AG08395 (cell line): Measurements from ENCODE around the gene POU3F1.

Source experiments
- DNase-seq: peaks from one replicate; pipeline ENCODE4 v3.0.0; 2012; ENCODE audit warnings: mixed read lengths, low spot score

Gene POU3F1

DNA sequence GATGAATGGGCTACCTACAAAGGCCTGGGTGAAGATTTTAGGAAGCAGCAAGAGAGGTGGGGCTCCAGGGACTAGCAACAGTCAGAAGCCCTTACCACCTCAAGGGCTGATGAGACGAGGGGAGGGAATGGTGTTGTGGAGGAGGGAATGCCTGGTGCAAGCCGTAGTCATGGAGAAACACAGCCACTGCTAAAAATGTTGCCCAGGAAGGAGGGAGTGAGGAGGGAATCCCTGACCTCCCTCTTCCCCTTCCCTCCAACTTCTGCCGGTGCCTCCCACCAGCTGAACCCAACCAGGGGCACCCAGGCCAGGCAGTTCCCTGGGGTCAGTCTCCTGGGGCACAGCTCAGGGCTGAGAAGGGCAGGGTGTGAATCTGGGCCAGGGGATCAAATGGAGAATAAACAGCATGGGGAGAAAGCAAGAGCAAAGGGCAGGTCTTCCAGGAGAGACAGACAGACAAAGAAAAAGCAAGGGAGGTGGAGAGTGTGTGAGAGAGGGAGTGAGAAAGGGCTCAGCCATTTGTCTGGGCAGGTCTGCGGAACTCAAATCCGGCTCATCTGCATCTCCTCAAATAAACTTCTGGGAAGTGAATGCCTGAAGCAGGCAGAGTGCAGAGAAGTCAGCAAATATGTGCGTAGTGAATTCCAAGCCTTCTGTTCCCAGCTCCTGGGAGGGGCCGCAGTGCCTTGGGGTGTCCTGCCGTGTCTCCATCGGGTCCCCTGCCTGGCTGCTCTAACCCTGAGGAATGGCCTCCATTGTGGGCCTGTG lies 27.1 kb upstream of the POU3F1 start:
- DNase-seq: no peak

DNA sequence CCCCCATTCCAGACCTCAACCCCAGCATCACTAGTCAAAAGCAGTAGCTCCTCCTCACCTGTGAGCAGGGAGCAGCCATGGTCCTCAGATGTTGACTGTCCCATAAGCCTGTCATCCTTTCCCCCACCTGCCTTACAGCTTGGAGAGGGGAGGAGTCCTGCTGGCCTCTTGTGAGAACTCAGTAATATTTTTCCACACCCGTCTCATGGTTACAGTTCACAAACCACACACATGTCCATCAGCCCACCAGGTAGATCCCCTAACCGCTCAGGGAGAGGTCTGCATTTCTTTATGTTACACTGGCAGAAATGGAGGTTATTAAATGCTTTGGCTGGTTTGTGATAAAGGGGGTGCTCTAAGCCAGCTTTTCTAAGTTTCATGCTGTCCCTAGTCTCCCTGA lies 26.3 kb upstream of the POU3F1 start:
- no peak for DNase-seq

DNA sequence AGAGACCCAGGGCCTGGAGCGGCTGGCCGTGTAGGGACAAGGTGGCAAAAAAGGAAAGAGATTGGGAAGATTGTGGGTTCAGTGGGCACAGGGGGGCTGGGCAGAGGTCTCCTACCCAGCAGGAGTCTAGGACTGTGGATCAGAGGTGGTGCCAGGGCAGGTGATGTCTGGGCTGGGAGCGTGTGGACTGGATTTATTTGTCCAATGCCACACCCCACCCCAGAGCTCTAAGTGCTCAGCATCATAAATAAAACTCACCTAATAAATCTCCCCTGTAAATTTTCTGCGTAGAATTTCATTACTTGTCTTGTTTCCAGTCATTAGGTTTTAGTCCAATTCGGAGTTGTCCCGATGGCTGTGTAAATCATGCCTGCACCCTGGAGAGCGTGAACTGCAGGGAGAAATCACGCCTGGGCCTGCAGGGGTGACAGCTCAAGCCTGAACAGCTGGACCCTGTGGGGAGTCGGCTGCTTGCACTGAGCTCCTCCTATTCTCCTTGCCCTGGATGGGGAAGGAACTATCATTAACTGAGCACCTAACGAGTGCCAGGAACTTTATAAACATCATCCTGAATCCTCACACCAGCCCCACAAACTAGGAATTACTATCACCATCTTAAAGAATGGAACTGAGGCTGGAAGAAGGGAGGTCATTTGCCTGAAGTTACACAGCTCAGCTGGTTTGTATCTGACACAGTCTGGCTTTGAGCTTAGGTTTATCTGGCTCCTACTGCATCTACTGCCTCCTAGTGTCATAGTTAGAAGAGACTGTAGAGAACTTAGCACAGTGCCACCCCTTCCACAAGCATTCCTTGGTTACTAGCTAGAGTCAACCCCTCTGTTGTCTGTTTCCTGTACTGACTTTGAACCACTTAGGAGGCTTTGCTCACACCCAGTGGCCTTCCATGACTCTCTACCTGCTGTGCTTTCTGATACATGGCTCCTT lies 25.0 kb upstream of the POU3F1 start:
- DNase-seq: peak; percentile 75

GRCh38 chr1:38068980-38069340 lies 22.4 kb upstream of the POU3F1 start:
- DNase-seq: no peak

DNA sequence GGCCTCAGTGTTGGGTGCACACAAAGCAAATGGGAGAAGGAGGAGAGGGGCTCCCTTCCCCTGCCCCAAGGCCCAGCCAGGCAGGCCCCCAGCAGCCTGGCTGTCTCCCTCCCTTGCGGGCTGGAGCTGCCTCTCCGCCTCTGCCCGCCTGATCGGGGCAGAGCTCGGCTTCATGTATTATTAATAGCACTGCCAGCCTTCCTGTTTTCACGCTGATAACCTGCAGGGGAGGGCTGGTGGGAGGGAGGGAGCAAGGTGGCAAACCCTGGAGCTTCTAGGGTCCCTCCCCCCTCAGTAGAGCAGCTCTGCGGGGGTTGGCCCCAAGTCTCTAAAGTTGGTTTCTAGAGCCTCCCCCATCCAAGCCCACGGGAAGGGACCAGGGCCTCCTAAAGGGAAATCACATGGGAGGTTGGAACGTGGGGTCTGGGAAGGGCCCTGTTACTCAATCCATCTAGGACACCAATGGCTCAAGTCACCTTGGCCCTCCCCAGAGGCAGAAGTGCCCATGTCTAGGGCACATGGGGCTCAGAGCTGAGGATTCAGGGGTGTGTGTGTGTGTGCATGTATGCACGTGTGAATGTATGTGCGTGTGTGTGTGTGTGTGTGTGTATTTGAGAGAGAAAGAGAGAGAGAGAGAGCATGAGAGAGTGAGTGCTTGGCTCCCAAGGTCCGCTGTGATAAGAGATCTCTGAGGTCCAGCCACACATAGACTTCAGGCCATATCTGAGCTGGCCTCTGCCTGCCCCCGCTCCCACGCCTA lies 21.8 kb upstream of the POU3F1 start:
- no peak for DNase-seq

GRCh38 chr1:38064197-38064903 lies 17.8 kb upstream of the POU3F1 start:
- peak; percentile 45 for DNase-seq

- no peak for DNase-seq
Observed at GRCh38 chr1:38063616-38064015, 17.0 kb upstream of the POU3F1 start.

DNA sequence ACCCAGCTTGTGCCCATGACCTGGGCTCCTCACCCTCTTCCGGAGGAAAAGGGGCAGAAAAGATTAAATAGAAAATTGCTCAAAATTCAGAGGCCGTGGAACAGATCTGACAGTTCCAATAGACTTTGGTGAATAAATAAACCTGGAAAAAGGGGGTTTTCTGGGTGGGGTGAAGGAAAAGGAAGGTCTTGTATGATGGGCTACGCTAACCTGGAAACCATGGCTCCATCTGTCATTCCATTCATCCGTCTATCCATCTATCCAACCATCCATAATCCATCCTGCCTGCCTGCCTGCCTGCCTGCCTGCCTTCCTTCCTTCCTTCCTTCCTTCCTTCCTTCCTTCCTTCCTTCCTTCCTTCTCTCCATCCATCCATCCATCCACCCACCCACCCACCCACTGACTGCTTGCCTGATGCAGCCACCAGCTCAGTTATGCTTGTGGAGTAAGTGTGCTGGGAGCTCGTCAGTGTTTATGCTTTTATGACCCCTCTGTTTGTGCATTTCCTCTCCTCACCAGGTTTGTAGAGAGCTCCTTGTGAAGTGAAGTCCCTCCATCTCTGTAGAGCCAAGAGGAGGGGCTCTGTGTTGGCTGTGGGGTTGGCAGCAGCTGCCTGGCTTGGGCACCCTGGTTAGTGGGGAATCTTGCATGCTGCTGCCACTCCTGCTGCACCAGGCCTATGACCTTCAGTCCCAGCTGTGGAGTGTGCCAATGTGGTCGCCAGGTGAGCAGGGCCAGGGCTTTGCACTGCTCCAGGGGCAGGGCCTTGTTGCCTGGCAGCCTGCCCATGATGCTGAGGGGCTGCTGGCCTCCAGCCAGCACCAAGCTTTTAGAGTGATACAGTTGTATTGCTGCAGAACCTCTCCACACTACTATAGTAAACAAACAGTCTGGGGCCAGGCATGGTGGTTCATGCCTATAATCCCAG lies 16.0 kb upstream of the POU3F1 start:
- no peak for DNase-seq

DNA sequence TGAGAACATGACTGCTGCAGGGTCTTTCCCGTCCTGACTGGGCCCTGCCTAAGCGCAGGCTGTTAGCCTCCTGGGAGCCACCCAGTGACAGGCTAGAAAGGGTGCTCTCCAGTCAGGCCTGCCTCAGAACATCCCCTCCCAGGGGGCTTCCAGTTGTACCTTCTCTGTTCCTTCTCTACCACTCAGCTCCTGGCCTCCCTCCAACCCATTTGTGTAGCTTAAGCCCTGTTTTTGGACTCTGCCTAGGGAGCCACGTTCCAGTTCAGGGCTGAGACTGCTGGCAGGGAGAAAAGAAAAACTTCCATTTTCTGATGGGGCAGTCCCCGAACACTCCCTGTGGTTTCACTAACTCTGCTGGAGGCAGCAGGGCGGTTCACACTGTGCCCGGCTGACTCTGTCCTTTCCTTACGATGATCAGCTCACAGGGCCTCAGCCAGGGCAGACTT lies 15.3 kb upstream of the POU3F1 start:
- DNase-seq: no peak

GRCh38 chr1:38061290-38061689 lies 14.7 kb upstream of the POU3F1 start:
- no peak for DNase-seq

DNA sequence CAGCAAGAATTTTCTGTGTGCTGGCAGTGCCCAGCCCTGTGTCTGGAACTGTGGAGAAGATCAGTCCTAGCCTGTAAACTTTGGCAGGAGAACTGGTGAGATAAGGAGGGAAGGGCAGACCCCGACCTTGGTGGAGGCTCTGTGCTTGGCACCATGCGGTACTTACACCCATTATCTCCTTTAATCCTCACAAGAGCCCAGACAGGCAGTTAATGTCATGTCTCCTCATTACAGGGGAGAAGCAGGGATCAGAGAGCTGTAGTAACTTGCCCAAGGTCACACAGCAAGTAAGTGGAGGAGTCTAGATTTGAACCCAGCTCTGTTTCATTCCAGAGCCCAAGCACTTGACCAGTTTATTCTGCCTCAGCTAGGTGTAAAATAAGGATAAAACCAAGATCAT lies 13.9 kb upstream of the POU3F1 start:
- no peak for DNase-seq

GRCh38 chr1:38059635-38060250 lies 13.2 kb upstream of the POU3F1 start:
- DNase-seq: no peak

GRCh38 chr1:38055965-38056364 lies 9.4 kb upstream of the POU3F1 start:
- no peak for DNase-seq

- DNase-seq: no peak
Observed at GRCh38 chr1:38055398-38055797, 8.8 kb upstream of the POU3F1 start.

- DNase-seq: no peak
Observed at GRCh38 chr1:38053416-38054091, 7.0 kb upstream of the POU3F1 start.

DNA sequence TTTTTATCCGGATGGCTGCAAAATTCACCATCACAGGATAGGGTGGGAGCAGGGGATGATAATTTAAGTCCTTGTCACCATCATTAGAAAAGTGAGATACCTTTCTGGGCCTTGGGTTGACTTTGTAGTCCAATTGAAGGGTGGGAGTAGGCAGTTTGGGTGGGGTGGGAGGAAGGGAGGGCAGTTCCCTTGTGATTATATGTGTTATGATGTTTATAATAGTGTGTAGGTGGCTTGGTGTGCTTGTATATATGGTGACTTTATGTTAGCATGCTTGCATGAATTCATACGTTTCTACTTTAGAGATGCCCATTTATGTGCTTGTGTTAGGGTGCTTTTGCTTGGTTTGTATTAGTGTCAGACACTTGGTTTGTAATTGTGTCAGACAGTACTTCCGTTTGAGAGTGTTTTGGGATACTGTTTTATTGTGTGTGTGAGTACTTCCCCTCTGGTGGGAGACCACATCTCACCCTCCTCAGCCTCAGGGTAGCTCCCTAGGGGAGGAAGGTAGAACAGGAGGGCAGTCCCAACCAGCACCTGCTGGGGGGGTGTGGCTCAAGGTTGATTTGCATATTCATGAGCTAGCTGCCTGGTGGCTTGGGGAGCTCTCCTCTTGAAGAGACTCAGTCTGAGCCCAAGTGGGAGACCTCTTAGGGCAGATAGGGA lies 6.3 kb upstream of the POU3F1 start:
- no peak for DNase-seq

DNA sequence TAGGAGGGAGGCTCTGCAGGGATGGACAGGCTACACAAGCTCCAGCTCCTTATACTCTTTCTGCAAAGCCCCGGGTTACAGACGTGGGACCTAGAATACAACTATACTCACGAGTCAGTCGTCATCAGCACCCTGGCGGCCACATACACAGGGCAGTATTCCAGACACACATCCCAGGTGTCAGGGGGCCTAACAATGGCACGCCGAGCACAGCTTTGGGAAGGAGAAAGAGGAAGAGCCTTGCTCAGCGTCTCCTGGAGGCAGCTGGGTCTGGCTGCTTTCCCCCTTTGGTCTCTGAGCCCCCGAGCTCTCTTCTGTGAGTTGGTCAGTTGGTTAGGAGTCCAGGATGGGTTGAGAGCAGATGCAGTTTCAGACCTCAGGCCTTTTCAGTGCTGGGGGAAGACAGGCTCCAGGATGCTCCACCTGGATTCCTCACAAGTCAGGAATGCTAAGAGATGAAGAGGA lies 4.5 kb upstream of the POU3F1 start:
- DNase-seq: no peak

DNA sequence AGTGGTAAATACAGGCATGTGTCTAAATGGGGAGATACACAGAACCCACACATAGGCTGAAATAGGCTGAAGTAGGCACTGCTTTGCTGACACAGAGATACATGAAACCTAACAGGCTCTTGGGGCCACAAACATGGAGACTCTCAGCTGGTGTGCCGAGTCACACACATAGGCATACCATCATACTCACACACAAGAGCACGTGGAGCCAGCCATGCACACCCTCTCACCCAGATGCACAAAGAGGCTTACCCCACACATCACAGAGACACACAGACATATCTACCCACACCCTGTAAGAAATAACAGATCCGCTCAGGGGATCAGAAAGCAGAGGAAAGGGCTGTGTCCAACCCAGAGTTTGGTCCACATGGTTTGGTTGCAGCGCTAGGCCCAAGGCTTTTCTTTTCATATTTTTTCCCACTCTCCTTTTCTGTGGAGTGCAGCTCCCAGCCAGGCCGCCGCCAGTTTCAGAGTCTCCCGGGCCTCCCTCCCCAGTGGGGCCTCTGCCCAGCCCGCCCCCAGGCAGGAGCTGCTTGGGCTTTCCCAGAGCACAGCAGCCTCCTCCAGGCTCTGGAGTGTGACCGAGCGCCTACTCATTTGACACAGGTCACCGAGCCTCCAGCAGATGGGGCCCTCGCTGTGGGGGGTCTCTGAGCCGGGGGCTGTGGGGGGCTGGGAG lies 3.9 kb upstream of the POU3F1 start:
- no peak for DNase-seq
